ENCODE results near the gene TREML2. TPM values are rescaled to one million over a fixed set of nuclear protein-coding genes. Genes with fewer than 3 reads are reported as not detected.

Gene TREML2
- total and polyA plus RNA-seq, 8 donors: 0.08 to 0.37 (median 0.12) TPM; not detected in 5

GRCh38 chr6:41226752-41227151 is 25.8 kb upstream of the TREML2 start:
- H3K4me1 ChIP-seq: no peaks in the 10 kb centered on the region
- H3K36me3 ChIP-seq: no peaks in the 10 kb centered on the region
- H3K9me3 ChIP-seq: no peaks in the 10 kb centered on the region
- TF ChIP-seq POLR2AphosphoS5 (IDR thresholded peaks at IDR 0.05) (no peak), POLR2A (IDR thresholded peaks at IDR 0.05) (no peak)
- no peak overlapping the region for H3K27ac ChIP-seq
- no peak overlapping the region for H3K4me3 ChIP-seq
- no peak for DNase-seq
- WGBS, 5 donors: 47 to 74% (median 59%) methylated on average over 3 of the region's 3 CpGs
- intact Hi-C loops (cut with DNase I; ENCODE audit: low total_unique reads): no loop called here
- H3K27me3 ChIP-seq: peaks cover 0 to 37% (median 4%) of the 10 kb centered on the region in 3 donors

GRCh38 chr6:41224800-41225199 is 23.9 kb upstream of the TREML2 start:
- Histone ChIP-seq H3K9me3 (peaks cover 0 to 17% (median 4%) of the 10 kb centered on the region in 4 donors), H3K27me3 (peaks cover 0 to 37% (median 4%) of the 10 kb centered on the region in 3 donors), H3K4me1 (no peaks in the 10 kb centered on the region), H3K36me3 (no peaks in the 10 kb centered on the region), H3K27ac (no peak overlapping the region), H3K4me3 (no peak overlapping the region)
- DNase-seq: no peak
- TF ChIP-seq POLR2A (IDR thresholded peaks at IDR 0.05): no peak
- TF ChIP-seq CTCF (IDR thresholded peaks at IDR 0.05): no peak
- TF ChIP-seq EP300 (IDR thresholded peaks at IDR 0.05): no peak
- no peak for TF ChIP-seq POLR2AphosphoS5 (IDR thresholded peaks at IDR 0.05)
- WGBS, 5 donors: 78 to 97% (median 87%) methylated on average over 1 of the region's 1 CpG
- intact Hi-C loops (cut with DNase I; ENCODE audit: low total_unique reads): no loop called here

GRCh38 chr6:41222513-41222912 is 21.6 kb upstream of the TREML2 start:
- peaks cover 0 to 19% (median 6%) of the 10 kb centered on the region in 4 donors for H3K9me3 ChIP-seq
- intact Hi-C loops (cut with DNase I; ENCODE audit: low total_unique reads): no loop called here
- H3K4me3 ChIP-seq: no peak overlapping the region
- H3K27me3 ChIP-seq: peaks cover 0 to 25% (median 0%) of the 10 kb centered on the region in 3 donors
- TF ChIP-seq POLR2A (IDR thresholded peaks at IDR 0.05): no peak
- no peak for TF ChIP-seq CTCF (IDR thresholded peaks at IDR 0.05)
- no peak for TF ChIP-seq EP300 (IDR thresholded peaks at IDR 0.05)
- TF ChIP-seq POLR2AphosphoS5 (IDR thresholded peaks at IDR 0.05): no peak
- no peaks in the 10 kb centered on the region for H3K4me1 ChIP-seq
- DNase-seq: no peak
- no peak overlapping the region for H3K27ac ChIP-seq
- H3K36me3 ChIP-seq: no peaks in the 10 kb centered on the region
- WGBS, 5 donors: 72 to 88% (median 76%) methylated on average over 4 to 5 of the region's 5 CpGs

GRCh38 chr6:41222045-41222444 is 21.1 kb upstream of the TREML2 start:
- Histone ChIP-seq H3K36me3 (no peaks in the 10 kb centered on the region), H3K4me3 (no peak overlapping the region), H3K27ac (no peak overlapping the region), H3K4me1 (no peaks in the 10 kb centered on the region), H3K9me3 (peaks cover 0 to 19% (median 6%) of the 10 kb centered on the region in 4 donors), H3K27me3 (peaks cover 0 to 23% (median 0%) of the 10 kb centered on the region in 3 donors)
- 54 to 77% (median 58%) methylated on average over 4 of the region's 4 CpGs for WGBS, 5 donors
- intact Hi-C loops (cut with DNase I; ENCODE audit: low total_unique reads): no loop called here
- DNase-seq: no peak
- TF ChIP-seq POLR2AphosphoS5 (IDR thresholded peaks at IDR 0.05): no peak
- no peak for TF ChIP-seq POLR2A (IDR thresholded peaks at IDR 0.05)
- no peak for TF ChIP-seq EP300 (IDR thresholded peaks at IDR 0.05)
- TF ChIP-seq CTCF (IDR thresholded peaks at IDR 0.05): no peak

- WGBS, 5 donors: 63 to 74% (median 70%) methylated on average over 4 to 5 of the region's 5 CpGs
Observed at GRCh38 chr6:41216616-41217015, 15.7 kb upstream of the TREML2 start.

More at GRCh38 chr6:41216616-41217015, 15.7 kb upstream of the TREML2 start:
- TF ChIP-seq POLR2A (IDR thresholded peaks at IDR 0.05) (no peak), EP300 (IDR thresholded peaks at IDR 0.05) (no peak), CTCF (IDR thresholded peaks at IDR 0.05) (no peak), POLR2AphosphoS5 (IDR thresholded peaks at IDR 0.05) (no peak)
- Histone ChIP-seq H3K4me3 (no peak overlapping the region), H3K4me1 (no peaks in the 10 kb centered on the region), H3K36me3 (no peaks in the 10 kb centered on the region), H3K9me3 (peaks cover 0 to 32% (median 16%) of the 10 kb centered on the region in 4 donors), H3K27ac (no peak overlapping the region), H3K27me3 (no peaks in the 10 kb centered on the region)
- intact Hi-C loops (cut with DNase I; ENCODE audit: low total_unique reads): no loop called here
- DNase-seq: no peak

Measured in stomach (tissue), 9 donors.